H9 (cell line): ENCODE data around the gene MCRIP2. TPM values are rescaled to one million over a fixed set of nuclear protein-coding genes. Genes with fewer than 3 reads are reported as not detected.
A peak's percentile ranks its signal among the peaks of the same experiment; 100 is the strongest.

ENCODE experiments used
- DNase-seq: peaks from one replicate; pipeline ENCODE4 v3.0.0-alpha.2; 2017
- H2AFZ ChIP-seq: one replicate; pipeline ENCODE4 v1.6.1; 2013; ENCODE audit warnings: mild to moderate bottlenecking, low read length, control low read depth, moderate library complexity
- H2AK5ac ChIP-seq: 2 replicates; pipeline ENCODE4 v1.6.1; 2013; ENCODE audit warnings: low read length, control low read depth, mixed read lengths; ENCODE audit not compliant: insufficient read length
- H2BK120ac ChIP-seq: one replicate; pipeline ENCODE4 v1.6.1; 2013; ENCODE audit warnings: low read depth, mild to moderate bottlenecking, low read length, control low read depth, inconsistent platforms; ENCODE audit not compliant: poor library complexity, severe bottlenecking
- H2BK12ac ChIP-seq: 2 replicates; pipeline ENCODE4 v1.6.1; 2013; ENCODE audit warnings: low read length, control low read depth, mixed read lengths, low read depth; ENCODE audit not compliant: insufficient read length
- H2BK15ac ChIP-seq: 2 replicates; pipeline ENCODE4 v1.6.1; 2013; ENCODE audit warnings: low read depth, low read length, control low read depth
- H2BK20ac ChIP-seq: one replicate; pipeline ENCODE4 v1.6.1; 2013; ENCODE audit warnings: low read depth, mild to moderate bottlenecking, low read length, control low read depth, inconsistent platforms; ENCODE audit not compliant: poor library complexity, severe bottlenecking
- H2BK5ac ChIP-seq: 2 replicates; pipeline ENCODE4 v1.6.1; 2013; ENCODE audit warnings: low read length, control low read depth, mixed read lengths; ENCODE audit not compliant: insufficient read length
- H3K14ac ChIP-seq: 2 replicates; pipeline ENCODE4 v1.6.1; 2013; ENCODE audit warnings: low read length, control low read depth; ENCODE audit not compliant: insufficient read depth
- H3K18ac ChIP-seq: 2 replicates; pipeline ENCODE4 v1.6.1; 2013; ENCODE audit warnings: low read depth, mild to moderate bottlenecking, mixed read lengths, low read length, control low read depth; ENCODE audit not compliant: insufficient read length
- H3K23ac ChIP-seq: 2 replicates; pipeline ENCODE4 v1.6.1; 2013; ENCODE audit warnings: low read length, control low read depth, mixed read lengths, low read depth; ENCODE audit not compliant: insufficient read length
- H3K23me2 ChIP-seq: 2 replicates; pipeline ENCODE4 v1.6.1; 2013; ENCODE audit warnings: low read depth, mild to moderate bottlenecking, mixed read lengths, low read length, control low read depth; ENCODE audit not compliant: insufficient read length, poor library complexity, severe bottlenecking
- H3K27ac ChIP-seq: 2 replicates; pipeline ENCODE4 v1.5.1; 2013; ENCODE audit warnings: low read length, control low read depth, mixed read lengths, low read depth; ENCODE audit not compliant: insufficient read length
- H3K27me3 ChIP-seq: 2 replicates; pipeline ENCODE4 v1.6.1; 2013; ENCODE audit warnings: low read length, control low read depth, inconsistent platforms; ENCODE audit not compliant: insufficient read depth
- H3K4ac ChIP-seq: 2 replicates; pipeline ENCODE4 v1.6.1; 2013; ENCODE audit warnings: low read depth, mild to moderate bottlenecking, control low read depth, inconsistent platforms, low read length, moderate library complexity
- H3K4me1 ChIP-seq: 2 replicates; pipeline ENCODE4 v1.6.1; 2013; ENCODE audit warnings: low read length, control low read depth, inconsistent platforms; ENCODE audit not compliant: insufficient read depth
- H3K4me2 ChIP-seq: 2 replicates; pipeline ENCODE4 v1.6.1; 2013; ENCODE audit warnings: low read length, control low read depth, mixed read lengths; ENCODE audit not compliant: insufficient read length, insufficient read depth
- H3K56ac ChIP-seq: 2 replicates; pipeline ENCODE4 v1.6.1; 2013; ENCODE audit warnings: low read depth, mild to moderate bottlenecking, mixed read lengths, low read length, control low read depth; ENCODE audit not compliant: insufficient read length
- H3K79me1 ChIP-seq: 2 replicates; pipeline ENCODE4 v1.6.1; 2013; ENCODE audit warnings: low read depth, mild to moderate bottlenecking, moderate library complexity, low read length, control low read depth, inconsistent platforms; ENCODE audit not compliant: insufficient read depth, poor library complexity, severe bottlenecking
- H3K79me2 ChIP-seq: 2 replicates; pipeline ENCODE4 v1.6.1; 2013; ENCODE audit warnings: low read length, control low read depth, inconsistent platforms; ENCODE audit not compliant: insufficient read depth
- H3K9ac ChIP-seq: 2 replicates; pipeline ENCODE4 v1.6.1; 2013; ENCODE audit warnings: low read length, control low read depth, mixed read lengths; ENCODE audit not compliant: insufficient read length; ENCODE audit errors: extremely low read depth
- H3K9me3 ChIP-seq: one replicate; pipeline ENCODE4 v1.6.1; 2013; ENCODE audit warnings: low read depth, low read length, inconsistent platforms; ENCODE audit not compliant: control insufficient read depth
- H3T11ph ChIP-seq: one replicate; pipeline ENCODE4 v1.6.1; 2013; ENCODE audit warnings: mild to moderate bottlenecking, low read length, control low read depth, inconsistent platforms
- H4K20me1 ChIP-seq: one replicate; pipeline ENCODE4 v1.6.1; 2013; ENCODE audit not compliant: control insufficient read depth, insufficient read length, insufficient read depth
- H4K5ac ChIP-seq: 2 replicates; pipeline ENCODE4 v1.6.1; 2013; ENCODE audit warnings: low read depth, mild to moderate bottlenecking, mixed read lengths, low read length, control low read depth; ENCODE audit not compliant: insufficient read length
- H4K8ac ChIP-seq: replicated peaks from 2 replicates; pipeline ENCODE4 v1.6.1; 2013; ENCODE audit warnings: low read length, control low read depth, mixed read lengths, low read depth; ENCODE audit not compliant: insufficient read length
- H4K91ac ChIP-seq: 2 replicates; pipeline ENCODE4 v1.6.1; 2013; ENCODE audit warnings: low read depth, mild to moderate bottlenecking, moderate library complexity, mixed read lengths, low read length, control low read depth; ENCODE audit not compliant: insufficient read length
- H3K27ac Mint-ChIP-seq, 3 experiments: 2 replicates in 2 of 3; 3 replicates in 1 of 3; pipeline ENCODE4 v1.8.0; 2020 to 2021; ENCODE audit warnings: mixed read lengths in 3 of 3, mild to moderate bottlenecking in 1 of 3, moderate library complexity in 1 of 3
- H3K27me3 Mint-ChIP-seq: 2 replicates; pipeline ENCODE4 v1.8.0; 2021; ENCODE audit warnings: low read depth, mild to moderate bottlenecking, moderate library complexity, mixed read lengths
- H3K36me3 Mint-ChIP-seq, 3 experiments: 2 replicates in 2 of 3; 3 replicates in 1 of 3; pipeline ENCODE4 v1.8.0; 2020 to 2021; ENCODE audit warnings: low read depth in 3 of 3, mixed read lengths in 3 of 3; ENCODE audit not compliant: insufficient read depth in 1 of 3
- H3K4me1 Mint-ChIP-seq, 2 experiments: 2 replicates each; pipeline ENCODE4 v1.8.0; 2020; ENCODE audit warnings: mixed read lengths in 2 of 2
- H3K4me3 Mint-ChIP-seq, 2 experiments: 2 replicates in 1 of 2; 3 replicates in 1 of 2; pipeline ENCODE4 v1.8.0; 2020 to 2021; ENCODE audit warnings: mild to moderate bottlenecking in 2 of 2, mixed read lengths in 2 of 2, moderate library complexity in 1 of 2
- H3K9me3 Mint-ChIP-seq, 2 experiments: 2 replicates in 1 of 2; 3 replicates in 1 of 2; pipeline ENCODE4 v1.8.0; 2020; ENCODE audit warnings: mild to moderate bottlenecking in 2 of 2, mixed read lengths in 2 of 2, moderate library complexity in 1 of 2
- CTCF ChIP-seq: fragments of 200-600 bp; sonication (generic); conservative IDR thresholded peaks from 3 replicates; pipeline ENCODE4 v1.8.0; 2021; ENCODE audit warnings: antibody characterized with exemption, mild to moderate bottlenecking
- whole genome bisulfite sequencing: extraction: QIAGEN DNeasy Blood & Tissue Kit; methylation state at CpG from one replicate; pipeline ENCODE4 v1.1.7; 2013; ENCODE audit warnings: missing lambda C conversion rate, low lambda C conversion rate, mixed read lengths; ENCODE audit not compliant: insufficient read length; ENCODE audit errors: extremely low coverage; 5-methylcytosine and 5-hydroxymethylcytosine counted together
- total RNA-seq: library from RNA; stranded (reverse); gene quantifications from 2 replicates; pipeline ENCODE4 v1.2.1, GENCODE V29; 2021

Gene MCRIP2
- total RNA-seq, 1 experiment from 2014 or later = 52.5 TPM

- no CpG with 5 or more reads among the region's 9 CpGs for WGBS
- H3K56ac ChIP-seq = no peak overlapping the region
- H3K27me3 ChIP-seq = no peaks in the 10 kb centered on the region
- H2BK12ac ChIP-seq = no peak overlapping the region
- H3K4me1 ChIP-seq = no peaks in the 10 kb centered on the region; the same call in 1 of the 2 replicates
- TF ChIP-seq CTCF = no peak
- no peak overlapping the region for H2BK5ac ChIP-seq
- H4K5ac ChIP-seq = no peak overlapping the region
- H2BK15ac ChIP-seq = no peak overlapping the region
- H3K79me2 ChIP-seq = peaks cover 2% of the 10 kb centered on the region; the same call in 1 of the 2 replicates
- H4K91ac ChIP-seq = no peak overlapping the region
- H4K8ac ChIP-seq = no peak overlapping the region
- Mint-ChIP-seq H3K27ac (no peak overlapping the region), H3K36me3 (peaks cover 0 to 6% (median 1%) of the 10 kb centered on the region in 3 experiments; a peak in 5 of 7 replicates), H3K27me3 (peaks cover 2% of the 10 kb centered on the region; the same call in 1 of the 2 replicates), H3K4me1 (peaks cover 6 to 30% of the 10 kb centered on the region in 2 experiments; a peak in 3 of 4 replicates), H3K4me3 (peak overlapping the region in 1 of 2 experiments; percentile 65; a peak in 2 of 5 replicates), H3K9me3 (peaks cover 3% of the 10 kb centered on the region in 2 experiments; a peak in 2 of 5 replicates)
- no peak overlapping the region for H3T11ph ChIP-seq
- H2AK5ac ChIP-seq = no peak overlapping the region
- H3K4ac ChIP-seq = no peak overlapping the region
- no peak overlapping the region for H2BK20ac ChIP-seq
- no peak overlapping the region for H3K9ac ChIP-seq
- H3K9me3 ChIP-seq = no peaks in the 10 kb centered on the region
- no peak overlapping the region for H2BK120ac ChIP-seq
- H3K27ac ChIP-seq = no peak overlapping the region
- no peak for DNase-seq
- H3K4me2 ChIP-seq = no peak overlapping the region
- H4K20me1 ChIP-seq = no peaks in the 10 kb centered on the region
- no peaks in the 10 kb centered on the region for H3K79me1 ChIP-seq
- H3K14ac ChIP-seq = no peak overlapping the region; the same call in 1 of the 2 replicates
- H2AFZ ChIP-seq = no peak overlapping the region
- H3K18ac ChIP-seq = no peak overlapping the region
- no peak overlapping the region for H3K23ac ChIP-seq
- H3K23me2 ChIP-seq = peaks cover 15% of the 10 kb centered on the region
Observed at GRCh38 chr16:631808-632358, 9.7 kb upstream of the MCRIP2 start.
